ENCODE data around the gene ADAMTS2.

Gene ADAMTS2

GRCh38 chr5:179243333-179243732 is 101.9 kb downstream of the ADAMTS2 start:
- DNase-seq: no peak

GRCh38 chr5:179242676-179243075 is 102.6 kb downstream of the ADAMTS2 start:
- no peak for DNase-seq

- no peak for DNase-seq
These were observed 103.4 kb downstream of the ADAMTS2 start for GRCh38 chr5:179241764-179242370.

- no peak for DNase-seq
These were observed 104.1 kb downstream of the ADAMTS2 start for GRCh38 chr5:179241175-179241574.

- DNase-seq: no peak
These were observed 104.7 kb downstream of the ADAMTS2 start for GRCh38 chr5:179240561-179240960.

- DNase-seq: no peak
These were observed 105.8 kb downstream of the ADAMTS2 start for GRCh38 chr5:179239256-179240135.

- DNase-seq: no peak
These were observed 106.7 kb downstream of the ADAMTS2 start for GRCh38 chr5:179238628-179238970.

- DNase-seq: no peak
These were observed 107.3 kb downstream of the ADAMTS2 start for GRCh38 chr5:179237770-179238627.

GRCh38 chr5:179235416-179236400 is 109.6 kb downstream of the ADAMTS2 start:
- DNase-seq: no peak

GRCh38 chr5:179234563-179235135 is 110.6 kb downstream of the ADAMTS2 start:
- DNase-seq: no peak

GRCh38 chr5:179233909-179234562 is 111.2 kb downstream of the ADAMTS2 start:
- DNase-seq: no peak

GRCh38 chr5:179232091-179232735 is 113.0 kb downstream of the ADAMTS2 start:
- no peak for DNase-seq

GRCh38 chr5:179231309-179231708 is 114.0 kb downstream of the ADAMTS2 start:
- DNase-seq: no peak

- no peak for DNase-seq
These were observed 115.2 kb downstream of the ADAMTS2 start for GRCh38 chr5:179230061-179230461.

GRCh38 chr5:179229331-179229831 is 115.9 kb downstream of the ADAMTS2 start:
- DNase-seq: no peak

GRCh38 chr5:179228341-179229121 is 116.7 kb downstream of the ADAMTS2 start:
- DNase-seq: no peak

- DNase-seq: no peak
These were observed 117.5 kb downstream of the ADAMTS2 start for GRCh38 chr5:179227580-179228311.

GRCh38 chr5:179227229-179227579 is 118.1 kb downstream of the ADAMTS2 start:
- DNase-seq: no peak

GRCh38 chr5:179226696-179227095 is 118.6 kb downstream of the ADAMTS2 start:
- DNase-seq: no peak

Data from GOT3 (cell line).